K562 (cell line): ENCODE data around the gene RAE1. TPM values are rescaled to one million over a fixed set of nuclear protein-coding genes. Genes with fewer than 3 reads are reported as not detected.
"Not testable (repeated sequence)": the region's sequence is repeated elsewhere in the genome, so short reads cannot be mapped to it uniquely, and the experiment has no call there.

Experiments used
- ATAC-seq: fragments of 200-7000 bp; cut with Tn5 transposase; 3 replicates; pipeline ENCODE4 v1.9.1; 2020; ENCODE audit warnings: moderate library complexity
- BruUV-seq: library from RNA; stranded (reverse); fragments of 400-500 nt; replicated peaks from 2 replicates; lab custom pipeline; 2021; lab: Mats Ljungman, UMichigan
- CTCF ChIA-PET: fragments of 300-600 bp; formaldehyde crosslinking; extraction: SDS; loops from one replicate; lab custom pipeline; 2021; ENCODE audit warnings: low intra/inter-chr PET ratio; lab: Yijun Ruan, JAX
- POLR2A ChIA-PET: fragments of 300-600, 350-650 bp; sonication (Branson Sonifier 250); formaldehyde crosslinking; extraction: SDS; loops from one replicate; lab custom pipeline; 2021; ENCODE audit warnings: antibody characterized with exemption, inconsistent platforms; lab: Yijun Ruan, JAX
- DNase-seq, 4 experiments: peaks; one replicate each; pipeline versions ENCODE4 v3.0.0 to v3.0.0-alpha.2; 2011 to 2018; ENCODE audit warnings: low spot score in 3 of 4, mixed read lengths in 3 of 4; ENCODE audit errors: extremely low read depth in 1 of 4
- FAIRE-seq: peaks from 2 replicates; lab custom pipeline; 2011; peaks lifted over from hg19 to GRCh38; lab: Jason Lieb, UNC
- H2AFZ ChIP-seq: 2 replicates; pipeline ENCODE4 v1.6.0; 2011; ENCODE audit warnings: low read depth, low read length, control low read depth, inconsistent platforms
- H3K27ac ChIP-seq: fragments of 200-600 bp; 3 replicates; pipeline ENCODE4 v1.8.0; 2011; ENCODE audit warnings: low read depth, mild to moderate bottlenecking, control low read depth, inconsistent platforms, low read length, moderate library complexity, mixed read lengths; ENCODE audit errors: extremely low read depth
- H3K27me3 ChIP-seq, 2 experiments: fragments of 300-600 bp in 1 of 2; 2 replicates in 1 of 2; 3 replicates in 1 of 2; pipeline versions ENCODE4 v1.6.0 to v1.8.0; 2011; ENCODE audit warnings: inconsistent platforms in 2 of 2, low read length in 2 of 2, mild to moderate bottlenecking in 1 of 2, mixed read lengths in 1 of 2, moderate library complexity in 1 of 2; ENCODE audit not compliant: control insufficient read depth in 2 of 2, insufficient read depth in 2 of 2
- H3K36me3 ChIP-seq: fragments of 300-600 bp; 3 replicates; pipeline ENCODE4 v1.8.0; 2011; ENCODE audit warnings: mild to moderate bottlenecking, low read length, inconsistent platforms; ENCODE audit not compliant: control insufficient read depth, insufficient read depth
- H3K4me1 ChIP-seq, 2 experiments: fragments of 200-600 bp in 1 of 2; replicated peaks in 1 of 2; 2 replicates in 1 of 2; 3 replicates in 1 of 2; pipeline versions ENCODE4 v1.5.1 to v1.8.0; 2011; ENCODE audit warnings: inconsistent platforms in 2 of 2, low read length in 2 of 2, mild to moderate bottlenecking in 1 of 2, mixed read lengths in 1 of 2, moderate library complexity in 1 of 2; ENCODE audit not compliant: control insufficient read depth in 2 of 2, insufficient read depth in 2 of 2
- H3K4me2 ChIP-seq: 2 replicates; pipeline ENCODE4 v1.6.1; 2011; ENCODE audit warnings: low read length, control low read depth, inconsistent platforms, mixed read lengths; ENCODE audit not compliant: insufficient read depth
- H3K4me3 ChIP-seq: fragments of 200-600 bp; sonication (generic), shearing (Covaris generic); 2 replicates; pipeline ENCODE4 v1.5.1; 2016; ENCODE audit warnings: control low read depth, inconsistent platforms
- H3K79me2 ChIP-seq: fragments of 200-600 bp; 3 replicates; pipeline ENCODE4 v1.8.0; 2011; ENCODE audit warnings: low read length, inconsistent platforms; ENCODE audit not compliant: control insufficient read depth, insufficient read depth
- H3K9ac ChIP-seq, 2 experiments: 2 replicates each; pipeline versions ENCODE4 v1.6.0 to v1.6.1; 2011; ENCODE audit warnings: low read depth in 2 of 2, low read length in 2 of 2, control low read depth in 1 of 2, inconsistent platforms in 1 of 2, mild to moderate bottlenecking in 1 of 2, mixed read lengths in 1 of 2; ENCODE audit not compliant: insufficient read depth in 1 of 2
- H3K9me1 ChIP-seq: one replicate; pipeline ENCODE4 v1.6.0; 2011; ENCODE audit warnings: inconsistent platforms, mild to moderate bottlenecking, low read length, moderate library complexity; ENCODE audit not compliant: control insufficient read depth, insufficient read depth
- H3K9me3 ChIP-seq: replicated peaks from 2 replicates; pipeline ENCODE4 v1.5.1; 2011; ENCODE audit warnings: low read depth, low read length, inconsistent platforms; ENCODE audit not compliant: control insufficient read depth, insufficient read depth
- H4K20me1 ChIP-seq: replicated peaks from 2 replicates; pipeline ENCODE4 v1.6.1; 2011; ENCODE audit warnings: low read length, inconsistent platforms, mixed read lengths; ENCODE audit not compliant: control insufficient read depth, insufficient read depth
- ZNF740 ChIP-seq, 3 experiments: fragments of 200-800 bp in 1 of 3; sonication (Bioruptor generic) in 1 of 3; sonication (generic) in 1 of 3; formaldehyde crosslinking in 1 of 3; IDR thresholded peaks; 2 replicates each; pipeline versions ENCODE4 v1.6.1 to v1.8.0; 2016 to 2022; ENCODE audit warnings: mild to moderate bottlenecking in 2 of 3, missing compliant biosample characterization in 2 of 3, missing genetic modification characterization in 2 of 3, missing genetic modification reagents in 1 of 3
- WGBS: fragments of 100-300 bp; shearing (Covaris generic); methylation state at CpG from one replicate; pipeline ENCODE4 v1.1.6; 2016; ENCODE audit warnings: low coverage, mixed read lengths; ENCODE audit not compliant: insufficient coverage; ENCODE audit errors: missing lambda C conversion rate; 5-methylcytosine and 5-hydroxymethylcytosine counted together
- in situ Hi-C: fragments of 300-500 bp; cut with MboI; formaldehyde crosslinking; loops from 4 replicates; pipeline ENCODE4 v1.15.0; 2018; ENCODE audit warnings: inconsistent platforms, mixed read lengths
- intact Hi-C: fragments of 100-400 bp; cut with micrococcal nuclease; formaldehyde crosslinking; loops from 2 replicates; pipeline ENCODE4 v1.14.2; 2022
- polyA plus RNA-seq, 8 experiments: library from polyadenylated mRNA; depleted of rRNA in 4 of 8; stranded (reverse) in 5 of 8; unstranded in 3 of 8; fragments of >200 nt; fragmentation: Nextera tagmentation in 2 of 8; fragmentation: Illumina TruSeq in 1 of 8; extraction: Ambion mirVana in 2 of 8; extraction: Trizol in 1 of 8; gene quantifications; 2 replicates each; pipeline versions ENCODE4 v1.2.1 to v1.2.3, GENCODE V29; 2011 to 2014; ENCODE audit warnings: inconsistent platforms in 1 of 8, missing spikeins in 1 of 8
- total RNA-seq, 7 experiments: library from RNA; depleted of rRNA in 6 of 7; stranded (reverse); fragments of >200 nt in 6 of 7; fragmentation: Illumina TruSeq in 2 of 7; extraction: Trizol in 2 of 7; gene quantifications; 2 replicates each; pipeline versions ENCODE4 v1.2.1 to v1.2.3, GENCODE V29; 2011 to 2021; ENCODE audit warnings: low replicate concordance in 1 of 7
- TF ChIP-seq, protein P1 (sequence below): fragments of 200-800 bp; sonication (Bioruptor generic); IDR thresholded peaks from 2 replicates; pipeline ENCODE4 v1.6.1; 2017; ENCODE audit warnings: missing genetic modification characterization, missing compliant biosample characterization

RAE1 gene
- total and polyA plus RNA-seq, 9 of the 15 experiments (the other 6 are each of a cell fraction or from before 2014, with no cell fraction given): 33.7 to 248 (median 77.7) TPM

GRCh38 chr20:57350726-57351041 lies 371 bp upstream of the RAE1 start:
- POLR2A ChIA-PET: interaction anchor here (0.6 to 1.3 kb wide), 3 partner anchors 8 to 134 kb away, joined by 3 to 4 read pairs (median 3); no protein-coding TSS in a partner anchor
- intact Hi-C loops, BruUV-seq, H3K9me3 ChIP-seq, DNase-seq, H3K9me1 ChIP-seq, H3K4me1 ChIP-seq, H4K20me1 ChIP-seq, FAIRE-seq: not testable (repeated sequence)
- WGBS: 30% methylated on average over 5 of the region's 24 CpGs
- H3K27ac ChIP-seq: peak overlapping the region; percentile 91
- peak overlapping the region; percentile 100 for H3K4me2 ChIP-seq
- H2AFZ ChIP-seq: peak overlapping the region; percentile 98
- TF ChIP-seq, protein P1, sequence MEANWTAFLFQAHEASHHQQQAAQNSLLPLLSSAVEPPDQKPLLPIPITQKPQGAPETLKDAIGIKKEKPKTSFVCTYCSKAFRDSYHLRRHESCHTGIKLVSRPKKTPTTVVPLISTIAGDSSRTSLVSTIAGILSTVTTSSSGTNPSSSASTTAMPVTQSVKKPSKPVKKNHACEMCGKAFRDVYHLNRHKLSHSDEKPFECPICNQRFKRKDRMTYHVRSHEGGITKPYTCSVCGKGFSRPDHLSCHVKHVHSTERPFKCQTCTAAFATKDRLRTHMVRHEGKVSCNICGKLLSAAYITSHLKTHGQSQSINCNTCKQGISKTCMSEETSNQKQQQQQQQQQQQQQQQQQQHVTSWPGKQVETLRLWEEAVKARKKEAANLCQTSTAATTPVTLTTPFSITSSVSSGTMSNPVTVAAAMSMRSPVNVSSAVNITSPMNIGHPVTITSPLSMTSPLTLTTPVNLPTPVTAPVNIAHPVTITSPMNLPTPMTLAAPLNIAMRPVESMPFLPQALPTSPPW: peak; percentile 89
- TF ChIP-seq ZNF740 (CRISPR knock-in tag; IDR thresholded peaks at IDR 0.05): peak; percentile 84; the same call in 1 of the 2 replicates
- peak in 1 of 2 experiments; percentile 47; a peak in 2 of 4 replicates for TF ChIP-seq ZNF740 (tag; IDR thresholded peaks at IDR 0.05)
- TF ChIP-seq, all 486 proteins: peak for 2; not testable (repeated sequence) for 484
- CTCF ChIA-PET, in situ Hi-C loops, ATAC-seq, H3K27me3 ChIP-seq: not testable (repeated sequence)
- peak overlapping the region; percentile 92 to 95 for H3K9ac ChIP-seq
- peak overlapping the region; percentile 96 for H3K4me3 ChIP-seq
- peaks cover 34% of the 10 kb centered on the region for H3K36me3 ChIP-seq
- peaks cover 38% of the 10 kb centered on the region for H3K79me2 ChIP-seq
